ENCODE results near the gene SLC26A8. TPM values are rescaled to one million over a fixed set of nuclear protein-coding genes. Genes with fewer than 3 reads are reported as not detected.

SLC26A8 gene
- polyA plus RNA-seq, 1 donor from 2014 or later: not detected

DNA sequence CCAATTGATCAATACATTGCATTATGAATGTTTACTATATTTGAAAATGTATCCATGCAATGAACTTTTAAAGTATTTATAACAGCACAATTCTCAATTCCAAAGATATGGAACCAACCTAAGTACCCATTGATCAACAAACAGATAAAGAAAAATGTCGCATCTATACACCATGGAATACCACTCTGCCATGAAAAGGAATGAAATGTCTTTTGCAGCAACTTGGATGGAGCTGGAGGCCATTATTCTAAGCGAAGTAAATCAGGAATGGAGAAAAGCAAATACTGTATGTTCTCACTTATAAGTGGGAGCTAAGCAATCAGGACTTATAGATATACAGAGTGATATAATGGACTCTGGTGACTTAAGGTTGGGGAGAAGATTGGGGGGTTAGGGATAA, 126.4 kb downstream of the SLC26A8 start:
- no peaks in the 10 kb centered on the region for H3F3A ChIP-seq (ENCODE audit: insufficient read depth, low read length, poor library complexity, severe bottlenecking)
- H3K27ac ChIP-seq (ENCODE audit: low read length): no peak overlapping the region
- no peaks in the 10 kb centered on the region for H3K36me3 ChIP-seq (ENCODE audit: insufficient read depth, low read length)
- no peak overlapping the region for H2AFZ ChIP-seq (ENCODE audit: low read depth, low read length)
- TF ChIP-seq EZH2 (IDR thresholded peaks at IDR 0.05; ENCODE audit: borderline replicate concordance, insufficient read depth, low read length, poor library complexity, severe bottlenecking): no peak
- TF ChIP-seq SMC3 (conservative IDR thresholded peaks at IDR 0.05; ENCODE audit: poor library complexity): no peak
- TF ChIP-seq POLR2AphosphoS5 (IDR thresholded peaks at IDR 0.05): no peak
- no peak for TF ChIP-seq TAF1 (IDR thresholded peaks at IDR 0.05; ENCODE audit: low read depth)
- no peak for TF ChIP-seq EP300 (conservative IDR thresholded peaks at IDR 0.05; ENCODE audit: poor library complexity, severe bottlenecking)
- TF ChIP-seq REST (IDR thresholded peaks at IDR 0.05; ENCODE audit: borderline replicate concordance): no peak
- TF ChIP-seq RAD21 (conservative IDR thresholded peaks at IDR 0.05): no peak
- no peak for TF ChIP-seq MXI1 (conservative IDR thresholded peaks at IDR 0.05; ENCODE audit: poor library complexity, severe bottlenecking)
- TF ChIP-seq, protein P1, sequence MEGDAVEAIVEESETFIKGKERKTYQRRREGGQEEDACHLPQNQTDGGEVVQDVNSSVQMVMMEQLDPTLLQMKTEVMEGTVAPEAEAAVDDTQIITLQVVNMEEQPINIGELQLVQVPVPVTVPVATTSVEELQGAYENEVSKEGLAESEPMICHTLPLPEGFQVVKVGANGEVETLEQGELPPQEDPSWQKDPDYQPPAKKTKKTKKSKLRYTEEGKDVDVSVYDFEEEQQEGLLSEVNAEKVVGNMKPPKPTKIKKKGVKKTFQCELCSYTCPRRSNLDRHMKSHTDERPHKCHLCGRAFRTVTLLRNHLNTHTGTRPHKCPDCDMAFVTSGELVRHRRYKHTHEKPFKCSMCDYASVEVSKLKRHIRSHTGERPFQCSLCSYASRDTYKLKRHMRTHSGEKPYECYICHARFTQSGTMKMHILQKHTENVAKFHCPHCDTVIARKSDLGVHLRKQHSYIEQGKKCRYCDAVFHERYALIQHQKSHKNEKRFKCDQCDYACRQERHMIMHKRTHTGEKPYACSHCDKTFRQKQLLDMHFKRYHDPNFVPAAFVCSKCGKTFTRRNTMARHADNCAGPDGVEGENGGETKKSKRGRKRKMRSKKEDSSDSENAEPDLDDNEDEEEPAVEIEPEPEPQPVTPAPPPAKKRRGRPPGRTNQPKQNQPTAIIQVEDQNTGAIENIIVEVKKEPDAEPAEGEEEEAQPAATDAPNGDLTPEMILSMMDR (IDR thresholded peaks at IDR 0.05; ENCODE audit: poor library complexity, severe bottlenecking): no peak
- no peaks in the 10 kb centered on the region for H3K27me3 ChIP-seq (ENCODE audit: insufficient read depth, low read depth, low read length)
- H3K9ac ChIP-seq (ENCODE audit: low read length): no peak overlapping the region
- no peaks in the 10 kb centered on the region for H4K20me1 ChIP-seq (ENCODE audit: insufficient read depth)
- H3K4me2 ChIP-seq (ENCODE audit: low read length): no peak overlapping the region
- H3K9me2 ChIP-seq (ENCODE audit: insufficient read depth, low read length): no peaks in the 10 kb centered on the region
- H3K4me3 ChIP-seq (ENCODE audit: low read length): no peak overlapping the region
- H3K9me3 ChIP-seq (ENCODE audit: low read length): no peaks in the 10 kb centered on the region
- peaks cover 56% of the 10 kb centered on the region for H3K79me2 ChIP-seq (replicated peaks; ENCODE audit: insufficient read depth, low read length)

- no peaks in the 10 kb centered on the region for H3K27me3 ChIP-seq (ENCODE audit: insufficient read depth, low read depth, low read length)
- H4K20me1 ChIP-seq (ENCODE audit: insufficient read depth): no peaks in the 10 kb centered on the region
- no peak overlapping the region for H3K4me2 ChIP-seq (ENCODE audit: low read length)
- no peaks in the 10 kb centered on the region for H3F3A ChIP-seq (ENCODE audit: insufficient read depth, low read length, poor library complexity, severe bottlenecking)
- no peaks in the 10 kb centered on the region for H3K9me2 ChIP-seq (ENCODE audit: insufficient read depth, low read length)
- no peak overlapping the region for H2AFZ ChIP-seq (ENCODE audit: low read depth, low read length)
- no peaks in the 10 kb centered on the region for H3K36me3 ChIP-seq (ENCODE audit: insufficient read depth, low read length)
- H3K4me3 ChIP-seq (ENCODE audit: low read length): no peak overlapping the region
- TF ChIP-seq MXI1 (conservative IDR thresholded peaks at IDR 0.05; ENCODE audit: poor library complexity, severe bottlenecking) (no peak), EZH2 (IDR thresholded peaks at IDR 0.05; ENCODE audit: borderline replicate concordance, insufficient read depth, low read length, poor library complexity, severe bottlenecking) (no peak), SMC3 (conservative IDR thresholded peaks at IDR 0.05; ENCODE audit: poor library complexity) (no peak), EP300 (conservative IDR thresholded peaks at IDR 0.05; ENCODE audit: poor library complexity, severe bottlenecking) (no peak)
- H3K9ac ChIP-seq (ENCODE audit: low read length): no peak overlapping the region
- H3K79me2 ChIP-seq (replicated peaks; ENCODE audit: insufficient read depth, low read length): peaks cover 56% of the 10 kb centered on the region
- H3K27ac ChIP-seq (ENCODE audit: low read length): no peak overlapping the region
- no peaks in the 10 kb centered on the region for H3K9me3 ChIP-seq (ENCODE audit: low read length)
These were observed 127.0 kb downstream of the SLC26A8 start for GRCh38 chr6:35897486-35897885.
